ENCODE measurements around the gene OVOL3.

OVOL3 gene

DNA sequence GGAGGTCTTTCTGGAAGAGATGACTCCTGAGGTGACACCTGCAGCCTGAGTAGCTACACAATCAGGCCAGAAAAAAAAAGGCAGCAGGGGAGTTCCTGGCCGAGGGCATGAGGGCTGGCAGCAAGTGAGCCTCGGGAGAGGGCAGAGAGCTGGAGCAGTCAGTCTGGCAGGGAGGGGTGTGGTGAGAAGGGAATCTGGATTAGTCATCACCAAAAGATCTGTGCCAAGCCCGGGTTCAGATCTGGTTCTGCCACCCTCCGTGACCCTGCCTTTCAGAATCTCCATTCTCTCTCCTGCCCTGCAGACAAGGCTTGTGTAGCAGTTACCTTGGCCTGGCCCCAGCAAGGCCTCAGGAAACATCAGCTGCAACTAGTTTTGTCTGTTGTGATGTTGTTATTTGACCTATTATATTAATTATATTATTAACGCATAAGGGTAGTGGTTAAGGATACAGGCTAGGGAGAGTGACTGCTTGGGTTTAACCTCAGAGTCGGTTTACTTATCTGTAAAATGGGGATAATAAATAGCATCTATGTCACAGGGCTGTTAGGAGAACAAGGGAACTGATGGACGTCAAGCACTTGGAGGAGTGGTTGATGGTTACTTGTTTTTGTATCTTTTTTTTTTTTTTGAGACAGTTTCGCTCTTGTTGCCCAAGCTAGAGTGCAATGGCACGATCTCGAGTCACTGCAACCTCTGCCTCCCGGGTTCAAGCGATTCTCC lies 26.2 kb downstream of the OVOL3 start:
- peak; percentile 18 for DNase-seq

DNA sequence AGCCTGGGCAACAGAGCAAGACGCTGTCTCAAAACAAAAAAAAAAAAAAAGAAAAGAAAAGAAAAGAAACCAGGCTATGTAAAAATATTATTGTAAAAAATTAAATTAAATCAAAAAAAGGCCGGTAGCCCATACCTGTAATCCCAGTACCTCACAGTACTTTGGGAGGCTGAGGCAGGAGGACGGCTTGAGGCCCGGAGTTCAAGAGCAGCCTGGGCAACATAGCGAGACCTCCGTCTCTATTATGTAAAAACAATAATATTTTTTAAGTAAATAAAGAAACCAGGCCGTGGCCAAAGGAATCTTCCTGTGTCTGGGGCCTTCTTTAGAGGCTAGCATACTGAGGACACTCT lies 28.2 kb downstream of the OVOL3 start:
- no peak for DNase-seq

DNA sequence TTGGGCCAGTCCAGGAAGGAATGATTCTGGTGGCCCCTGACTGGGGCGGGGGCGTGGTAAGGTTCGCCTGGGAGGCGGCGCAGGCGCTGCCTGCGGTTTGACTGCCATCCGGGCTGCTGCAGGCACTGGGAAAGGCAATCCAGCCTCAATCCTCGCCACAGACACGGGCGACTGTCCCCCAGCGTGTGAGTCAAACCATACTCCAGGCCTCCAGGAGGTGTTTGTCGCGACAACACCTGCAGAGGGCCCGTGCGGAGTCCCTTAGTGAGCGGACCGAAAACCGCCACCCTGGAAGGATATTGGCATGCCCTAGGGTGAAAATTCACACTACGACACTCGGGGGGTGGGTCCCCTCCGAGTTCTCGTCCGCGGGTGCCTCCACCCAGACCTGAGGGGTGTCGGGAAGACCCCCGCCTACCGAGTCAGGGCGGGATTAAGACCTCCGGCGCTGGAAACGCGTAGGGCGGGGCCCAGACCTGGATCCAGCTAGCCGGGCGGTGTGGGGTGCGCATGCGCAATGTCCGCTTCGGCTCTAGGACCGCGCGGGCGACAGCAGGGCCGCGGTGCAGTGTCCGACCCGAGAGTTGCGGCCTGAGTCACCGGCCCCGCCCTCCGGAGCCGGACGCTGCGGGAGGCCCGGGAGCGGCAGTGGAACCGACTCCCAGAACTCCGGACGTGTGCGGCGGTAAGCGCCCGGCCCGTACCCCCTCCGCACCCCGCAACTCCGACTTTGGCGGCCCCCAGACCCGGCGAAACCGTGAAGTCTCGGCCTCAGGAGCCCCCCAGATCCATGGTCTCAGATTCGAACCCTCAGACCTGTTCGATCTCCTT lies 28.7 kb downstream of the OVOL3 start, which contains the start of gene CAPNS1:
CAPNS1 (plus strand) TSS at position 594 of the 831 bp plus-strand sequence. CDS start 946 bp downstream, outside the sequence.
- DNase-seq: peak; percentile 95

DNA sequence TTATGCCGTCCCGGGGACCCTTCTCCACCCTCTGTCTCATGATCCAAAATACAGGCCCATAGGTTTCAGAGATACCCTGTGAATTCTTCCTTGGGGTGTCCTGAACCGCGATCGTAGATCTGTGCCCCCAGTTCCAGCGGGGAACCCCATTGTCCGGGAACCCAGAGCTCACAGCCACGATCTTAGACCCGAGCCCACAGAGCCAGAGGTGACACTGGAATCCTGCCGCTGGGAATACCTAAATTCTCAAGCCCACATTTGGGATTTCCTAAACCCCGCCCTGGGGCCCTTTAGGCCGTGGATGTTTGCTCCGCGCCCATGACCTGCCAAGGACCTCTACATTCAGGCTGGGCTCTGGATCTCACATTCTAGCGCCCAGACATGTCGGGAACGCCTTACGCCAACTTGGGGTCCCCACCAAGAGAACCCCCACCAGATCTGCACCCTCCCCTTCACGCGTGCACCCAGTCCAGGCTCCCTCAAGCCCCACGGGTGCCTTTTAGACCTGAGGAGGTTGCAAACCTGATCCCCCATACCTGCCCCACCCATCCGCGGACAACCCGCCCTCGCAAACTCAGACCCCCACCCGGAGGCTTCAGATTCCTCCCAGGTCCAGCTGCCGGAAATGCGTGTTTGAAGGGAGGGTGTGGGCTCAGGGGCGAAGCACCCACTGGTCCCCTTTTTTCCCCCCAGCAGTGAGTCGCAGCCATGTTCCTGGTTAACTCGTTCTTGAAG lies 29.5 kb downstream of the OVOL3 start:
- peak; percentile 38 for DNase-seq

DNA sequence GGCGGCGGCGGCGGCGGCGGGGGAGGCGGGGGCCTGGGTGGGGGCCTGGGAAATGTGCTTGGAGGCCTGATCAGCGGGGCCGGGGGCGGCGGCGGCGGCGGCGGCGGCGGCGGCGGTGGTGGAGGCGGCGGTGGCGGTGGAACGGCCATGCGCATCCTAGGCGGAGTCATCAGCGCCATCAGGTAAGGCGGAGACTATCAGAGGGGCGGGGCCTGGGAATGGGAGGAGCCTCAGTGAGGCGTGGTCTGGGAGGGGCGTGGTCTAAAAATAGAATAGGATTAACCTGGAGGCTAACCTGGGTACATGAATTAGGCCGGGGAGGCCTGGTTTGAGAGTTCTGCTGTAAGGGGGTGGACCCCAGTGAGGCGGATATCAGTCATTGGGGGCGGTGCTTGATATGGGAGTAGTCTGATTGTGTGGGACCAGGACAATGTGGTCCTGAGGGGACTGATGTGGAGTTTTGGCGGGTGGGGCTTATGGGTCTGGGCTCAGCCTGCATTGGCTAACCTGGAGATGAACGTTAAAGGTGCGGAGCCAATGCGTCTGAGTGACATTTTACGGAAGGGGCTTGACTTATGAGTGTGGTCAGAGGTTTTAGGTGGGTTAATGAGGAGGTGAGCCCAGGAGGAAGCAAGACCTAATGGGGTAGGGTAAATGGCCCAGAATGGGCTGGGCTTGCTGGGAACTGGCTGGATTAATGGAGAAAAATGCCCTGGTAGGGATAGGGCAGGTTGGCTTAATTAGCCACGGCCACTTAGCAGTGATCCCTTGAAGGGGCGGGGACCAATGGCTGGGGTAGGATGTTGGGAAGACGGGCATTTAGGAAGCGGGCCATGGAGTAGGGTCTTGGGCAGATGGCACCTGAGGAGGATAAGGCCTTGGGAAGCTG lies 30.3 kb downstream of the OVOL3 start:
- peak; percentile 83 for DNase-seq

DNA sequence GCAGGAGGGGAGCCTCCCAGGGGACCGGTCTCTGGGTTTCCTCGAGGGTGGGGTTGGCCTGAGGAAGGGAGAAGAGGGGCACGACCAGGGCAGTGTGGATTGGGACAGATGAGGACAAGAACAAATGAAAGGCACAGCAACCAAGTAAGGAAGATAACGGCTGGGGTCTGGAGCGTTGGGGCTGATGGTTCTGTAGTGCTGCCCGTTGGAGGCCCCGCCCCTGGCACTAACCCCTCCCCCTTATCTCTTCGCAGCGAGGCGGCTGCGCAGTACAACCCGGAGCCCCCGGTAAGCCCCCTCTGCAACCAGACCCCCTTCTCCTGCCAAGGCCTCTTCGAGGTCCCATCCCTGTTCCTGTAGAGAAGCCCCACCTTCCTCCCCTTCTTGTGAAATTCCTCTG lies 31.1 kb downstream of the OVOL3 start:
- no peak for DNase-seq

DNA sequence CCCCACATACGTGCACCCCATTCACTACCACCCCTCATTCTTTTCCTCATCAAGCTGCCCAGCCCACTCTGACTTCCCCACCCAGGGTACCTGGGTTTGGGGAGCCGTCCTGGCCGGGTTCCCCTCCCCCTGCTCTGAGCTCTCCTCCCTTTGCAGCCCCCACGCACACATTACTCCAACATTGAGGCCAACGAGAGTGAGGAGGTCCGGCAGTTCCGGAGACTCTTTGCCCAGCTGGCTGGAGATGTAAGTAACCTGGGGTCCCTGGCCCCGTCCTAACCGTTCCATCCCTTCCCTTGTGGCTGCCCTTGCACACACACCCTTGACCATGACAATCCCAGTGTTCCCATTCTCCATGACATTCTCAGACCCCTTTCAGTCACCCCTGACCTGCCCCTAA lies 31.6 kb downstream of the OVOL3 start:
- DNase-seq: no peak

DNA sequence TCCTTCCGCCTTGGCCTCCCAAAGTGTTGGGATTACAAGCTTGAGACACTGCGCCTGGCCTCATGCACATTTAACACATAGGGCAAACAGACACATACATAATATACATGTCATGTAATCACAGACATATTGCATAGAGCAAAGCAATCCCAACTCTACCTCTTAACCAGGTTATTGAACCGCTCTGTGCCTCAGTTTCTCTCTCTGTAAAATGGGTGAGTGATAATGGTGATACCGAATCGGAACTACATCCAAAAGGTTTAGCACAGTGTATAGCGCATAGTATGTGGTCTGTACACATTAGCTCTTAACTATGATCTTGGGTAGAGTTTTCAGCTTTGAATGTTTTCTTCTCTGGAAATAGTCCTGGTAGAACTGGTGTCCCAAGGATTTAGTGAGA lies 33.7 kb downstream of the OVOL3 start:
- DNase-seq: no peak

DNA sequence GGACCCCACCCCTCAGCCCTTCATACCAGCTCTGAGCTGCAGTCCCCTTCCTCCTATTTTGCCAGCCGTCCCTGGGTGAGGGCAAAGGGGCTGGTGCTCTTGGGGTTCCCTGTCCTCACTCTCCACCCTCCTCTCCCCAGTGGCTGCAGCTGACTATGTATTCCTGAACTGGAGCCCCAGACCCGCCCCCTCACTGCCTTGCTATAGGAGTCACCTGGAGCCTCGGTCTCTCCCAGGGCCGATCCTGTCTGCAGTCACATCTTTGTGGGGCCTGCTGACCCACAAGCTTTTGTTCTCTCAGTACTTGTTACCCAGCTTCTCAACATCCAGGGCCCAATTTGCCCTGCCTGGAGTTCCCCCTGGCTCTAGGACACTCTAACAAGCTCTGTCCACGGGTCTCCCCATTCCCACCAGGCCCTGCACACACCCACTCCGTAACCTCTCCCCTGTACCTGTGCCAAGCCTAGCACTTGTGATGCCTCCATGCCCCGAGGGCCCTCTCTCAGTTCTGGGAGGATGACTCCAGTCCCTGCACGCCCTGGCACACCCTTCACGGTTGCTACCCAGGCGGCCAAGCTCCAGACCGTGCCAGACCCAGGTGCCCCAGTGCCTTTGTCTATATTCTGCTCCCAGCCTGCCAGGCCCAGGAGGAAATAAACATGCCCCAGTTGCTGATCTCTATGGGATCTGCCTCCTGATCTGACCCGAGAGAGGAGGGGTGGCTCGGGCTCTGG lies 38.9 kb downstream of the OVOL3 start:
- no peak for DNase-seq

DNA sequence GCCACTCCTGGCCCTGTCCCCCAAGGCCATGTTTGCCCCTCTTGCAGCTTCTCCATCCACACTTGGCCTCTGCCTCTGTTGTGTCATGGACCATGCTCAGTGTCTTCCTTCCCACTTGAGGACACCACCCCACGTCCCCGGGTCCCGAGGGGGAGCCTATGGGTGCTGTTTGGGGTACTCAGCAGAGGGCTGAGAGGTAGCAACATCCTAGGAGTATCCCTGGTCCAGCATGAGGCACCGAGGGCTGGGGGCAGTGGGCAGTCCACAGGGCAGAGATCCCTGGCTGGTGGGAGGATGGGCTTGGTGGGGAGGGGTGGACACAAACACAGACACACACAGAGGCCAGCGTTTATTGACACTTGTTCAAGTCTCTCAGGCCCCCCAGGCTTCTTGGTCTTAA lies 39.6 kb downstream of the OVOL3 start:
- no peak for DNase-seq

DNA sequence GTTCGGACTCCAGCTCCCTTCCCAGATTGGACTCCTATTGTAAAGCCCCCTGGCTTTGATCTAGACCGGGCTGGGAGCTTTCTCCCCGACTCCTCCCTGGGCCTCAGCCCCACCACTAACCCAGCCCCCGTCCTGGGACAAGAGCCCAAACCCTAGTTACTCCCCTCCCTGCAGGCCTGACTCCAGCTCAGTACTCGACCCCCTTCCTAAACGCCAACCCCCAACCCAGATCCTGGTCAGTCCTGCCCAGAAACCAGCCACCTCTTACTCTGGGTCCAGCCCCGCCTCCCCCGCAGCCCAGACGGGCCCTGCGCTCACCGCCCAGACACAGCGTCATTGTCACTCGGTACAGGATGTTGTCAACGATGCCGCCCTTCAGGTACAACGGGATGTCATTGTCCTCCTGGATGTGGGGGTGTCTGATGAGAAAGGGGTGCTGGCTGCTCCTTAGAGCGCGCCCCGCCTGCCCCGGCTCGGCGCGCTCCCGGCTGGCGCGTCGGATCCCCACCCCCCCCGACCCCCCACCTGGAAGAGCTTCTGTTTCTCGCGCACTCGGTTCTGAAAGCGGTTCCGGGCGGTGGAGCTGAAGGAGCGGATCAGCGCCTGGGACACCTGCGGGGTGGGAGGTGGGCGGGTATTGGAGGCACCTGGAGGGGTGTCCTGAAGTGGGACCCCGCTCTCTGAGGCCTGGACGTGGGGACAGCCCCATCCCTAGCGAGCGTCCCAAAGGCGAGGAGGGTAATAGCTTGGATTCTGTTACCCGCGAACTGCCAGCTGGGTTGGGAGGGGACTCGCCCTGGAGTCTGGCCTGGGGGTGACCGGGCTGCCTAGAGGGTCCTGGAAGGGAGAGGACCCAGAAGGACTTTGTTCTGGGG lies 40.4 kb downstream of the OVOL3 start:
- no peak for DNase-seq

DNA sequence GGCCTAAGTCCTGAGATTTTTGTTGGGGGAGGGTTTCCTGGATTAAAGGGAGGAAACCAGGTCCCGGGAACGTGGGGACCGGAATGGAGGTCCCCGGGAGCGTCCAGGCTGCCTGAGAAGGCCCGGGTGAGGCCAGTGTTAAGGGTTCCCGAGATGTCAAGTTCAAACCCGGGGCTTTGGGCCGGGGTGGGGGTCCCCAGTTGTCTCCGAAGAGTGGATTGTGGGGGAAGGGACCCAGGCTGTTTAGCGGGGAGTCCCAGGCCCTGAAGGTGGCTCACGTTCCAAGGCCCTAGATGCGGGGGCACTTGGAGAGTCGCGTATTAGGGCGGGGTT lies 41.0 kb downstream of the OVOL3 start:
- DNase-seq: no peak

DNA sequence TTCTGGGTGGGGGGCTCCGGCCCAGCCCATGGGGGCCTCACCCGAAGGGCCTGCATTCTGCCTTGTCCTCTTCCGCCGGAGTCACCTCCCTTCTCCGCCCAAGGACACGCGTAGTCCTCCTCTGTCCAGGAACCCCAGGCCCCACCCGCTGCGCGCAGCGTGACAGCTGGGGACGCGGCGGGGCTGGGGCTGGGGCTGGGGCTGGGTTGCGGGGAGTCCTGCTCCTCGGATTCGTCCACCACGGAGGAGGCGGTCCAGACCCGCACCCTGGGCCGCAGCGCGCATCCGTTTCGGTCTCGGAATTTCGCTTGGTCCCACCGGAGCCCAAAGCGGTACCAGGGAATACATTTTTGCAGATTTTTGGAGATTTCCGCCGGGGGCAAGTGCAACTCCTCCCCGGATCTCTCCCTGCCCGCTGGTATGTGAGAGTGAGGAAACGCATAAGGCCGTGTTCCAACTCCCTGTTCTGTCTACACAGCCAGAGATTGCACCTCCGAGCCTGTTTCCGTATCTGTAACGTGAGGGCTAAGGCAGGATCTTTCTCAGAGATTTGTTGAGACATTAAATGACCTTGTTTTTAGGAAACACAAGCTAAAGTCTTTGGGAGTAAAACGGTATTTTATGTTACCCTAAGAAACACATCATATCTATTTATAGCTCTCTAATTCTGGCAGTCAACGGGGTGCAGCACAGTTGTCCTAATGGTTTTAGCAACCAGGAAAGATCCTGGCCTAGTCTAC lies 41.6 kb downstream of the OVOL3 start, which contains the start of gene COX7A1:
COX7A1 (minus strand) TSS at position 96 of the 740 bp plus-strand sequence; CDS start at position 56, 40 bp downstream.
- no peak for DNase-seq

DNA sequence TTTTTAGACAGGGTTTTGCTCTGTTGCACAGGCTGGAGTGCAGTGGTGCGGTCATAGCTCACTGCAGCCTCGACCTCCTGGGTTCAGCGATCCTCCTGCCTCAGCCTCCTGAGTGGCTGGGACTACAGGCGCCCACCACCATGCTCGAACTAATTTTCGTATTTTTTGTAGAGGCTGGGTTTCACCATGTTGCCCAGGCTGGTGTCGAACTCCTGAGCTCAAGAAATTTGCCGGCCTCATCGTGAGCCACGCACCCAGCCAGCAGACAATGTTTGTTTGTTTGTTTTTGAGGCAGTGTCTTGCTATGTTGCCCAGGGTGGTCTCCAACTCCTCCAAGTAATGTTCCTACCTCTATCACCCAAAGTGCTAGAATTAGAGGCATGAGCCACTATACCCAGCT lies 42.2 kb downstream of the OVOL3 start:
- no peak for DNase-seq

DNA sequence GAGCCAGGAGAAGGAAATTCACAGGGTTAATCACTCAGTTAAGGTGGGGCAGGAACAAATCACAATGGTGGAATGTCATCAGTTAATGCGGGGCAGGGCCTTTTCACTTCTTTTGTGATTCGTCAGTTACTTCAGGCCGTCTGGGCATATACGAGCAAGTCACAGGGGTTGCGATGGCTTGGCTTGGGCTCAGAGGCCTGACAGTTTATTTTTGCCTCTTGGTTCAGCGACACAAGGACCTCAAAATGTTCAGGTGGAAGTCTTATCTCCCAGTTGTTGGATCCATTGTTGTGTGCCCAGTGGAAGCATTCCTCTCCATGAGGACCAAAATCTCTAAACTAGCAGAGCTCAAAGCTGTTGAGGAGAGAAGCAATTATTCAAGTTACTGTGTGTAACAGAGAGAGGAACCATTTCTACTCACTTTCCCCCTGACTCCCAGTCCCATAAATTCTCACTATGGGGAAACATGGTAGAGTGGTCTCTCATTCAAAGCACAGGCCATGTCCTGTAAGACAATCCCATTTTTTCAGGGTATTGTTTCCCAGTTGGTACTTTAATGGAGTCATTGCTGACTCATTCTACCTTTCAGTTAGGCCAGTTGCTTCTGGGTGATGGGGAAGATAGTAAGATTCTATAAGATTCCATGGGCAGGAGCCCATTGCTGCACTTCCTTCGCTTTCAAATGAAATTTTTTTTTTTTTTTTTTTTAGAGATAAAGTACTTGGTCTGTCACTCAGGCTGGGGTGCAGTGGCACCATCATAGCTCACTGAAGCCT lies 50.1 kb downstream of the OVOL3 start:
- DNase-seq: no peak
